HG03432 (cell line): ENCODE data around the gene C1orf174.

Experiments used
- ATAC-seq: cut with Tn5 transposase; IDR thresholded peaks from one replicate; pipeline ENCODE4 v1.9.1; 2021; ENCODE audit warnings: mild to moderate bottlenecking, moderate library complexity; ENCODE audit not compliant: unreplicated experiment

C1orf174 gene

DNA sequence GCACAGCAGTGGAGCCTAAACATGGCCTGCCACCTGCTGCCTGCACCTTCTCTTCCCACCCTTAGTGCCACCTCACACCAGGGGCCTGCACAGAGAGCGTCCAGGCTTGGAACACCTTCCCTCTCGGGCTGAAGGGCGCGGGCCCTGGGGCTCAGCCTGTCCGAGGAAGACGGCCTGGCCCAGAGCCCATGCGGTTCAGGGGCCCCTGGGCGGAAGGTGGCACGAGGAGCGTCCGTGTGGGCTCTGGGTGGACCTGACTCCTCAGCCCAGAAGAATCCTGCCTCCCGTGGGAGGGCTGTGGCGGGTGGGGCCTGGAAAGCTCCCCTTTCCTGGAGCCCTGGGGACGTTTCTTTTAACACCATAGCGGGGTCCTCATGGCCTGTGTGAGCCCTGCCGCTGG lies 23.4 kb downstream of the C1orf174 start:
- no peak for ATAC-seq

DNA sequence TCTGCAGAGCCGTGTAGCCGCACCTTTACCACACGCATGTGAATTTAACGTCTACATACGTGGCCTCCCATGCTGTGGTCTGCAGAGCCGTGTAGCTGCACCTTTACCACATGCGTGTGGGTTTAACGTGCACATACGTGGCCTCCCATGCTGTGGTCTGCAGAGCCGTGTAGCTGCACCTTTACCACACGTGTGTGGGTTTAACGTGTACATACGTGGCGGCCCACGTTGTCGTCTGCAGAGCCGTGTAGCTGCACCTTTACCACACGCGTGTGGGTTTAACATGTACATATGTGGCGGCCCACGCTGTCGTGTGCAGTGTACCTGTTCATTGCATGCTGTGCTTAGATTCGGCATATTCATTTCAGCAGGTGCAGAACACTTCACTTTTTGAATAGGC lies 25.3 kb downstream of the C1orf174 start:
- ATAC-seq: no peak

DNA sequence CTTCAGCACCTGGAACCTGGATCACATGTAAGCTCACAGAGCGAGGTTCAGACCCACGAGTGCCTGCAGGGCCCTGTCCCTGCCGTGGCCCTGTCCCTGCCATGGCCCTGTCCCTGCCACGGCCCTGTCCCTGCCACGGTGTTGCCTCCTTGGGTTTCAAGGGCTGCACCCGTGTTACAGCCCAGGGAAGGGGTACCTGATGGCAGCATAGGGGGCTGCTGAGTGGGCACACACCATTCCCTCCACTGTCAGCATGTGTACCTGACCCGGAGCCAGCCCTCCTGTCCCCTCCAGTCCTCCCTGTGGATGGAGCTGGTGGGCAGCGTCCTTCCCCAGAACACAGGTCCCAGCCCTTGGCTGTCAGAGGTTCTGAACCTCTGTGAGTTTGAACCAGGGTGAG lies 27.5 kb downstream of the C1orf174 start:
- ATAC-seq: no peak

DNA sequence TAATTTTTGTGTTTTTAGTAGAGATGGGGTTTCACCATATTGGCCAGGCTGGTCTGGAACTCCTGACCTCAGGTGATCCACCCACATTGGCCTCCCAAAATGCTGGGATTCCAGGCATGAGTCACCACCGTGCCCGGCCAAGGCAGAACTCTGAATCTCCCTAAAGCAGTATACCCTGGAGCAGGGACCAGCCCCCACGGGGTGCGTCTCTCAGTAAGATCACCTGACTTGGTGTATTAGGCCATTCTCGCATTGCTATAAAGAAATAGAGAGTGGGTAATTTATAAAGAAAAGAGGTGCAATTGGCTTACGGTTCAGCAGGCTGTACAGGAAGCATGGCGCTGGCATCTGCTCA lies 28.6 kb downstream of the C1orf174 start:
- ATAC-seq: no peak

DNA sequence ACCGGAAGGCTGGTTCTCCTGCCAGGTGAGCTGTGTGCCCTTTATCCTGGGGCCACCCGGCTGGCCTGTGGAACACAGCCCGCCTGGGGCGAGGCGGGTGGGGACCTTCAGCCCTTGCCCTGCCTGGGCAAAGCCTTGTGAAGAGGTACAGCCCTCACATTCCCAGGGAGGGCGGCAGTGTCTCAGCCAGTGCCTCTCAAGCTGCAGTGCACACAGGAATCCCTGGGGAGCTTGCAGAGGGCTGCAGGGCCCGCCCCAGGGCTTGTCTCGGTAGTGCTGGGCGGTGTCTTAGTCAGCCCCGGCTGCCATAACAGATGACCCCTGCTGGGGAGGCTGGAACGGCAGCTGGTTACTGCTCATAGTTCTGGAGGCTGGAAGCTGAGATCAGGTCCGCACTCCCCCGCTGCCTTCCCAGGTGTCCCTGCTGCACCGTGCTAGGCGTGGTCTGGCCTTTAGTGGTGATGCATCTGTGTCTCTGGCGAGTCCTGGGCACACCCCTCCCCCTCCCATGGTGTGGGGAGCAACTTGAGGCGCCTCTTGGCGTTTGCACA lies 30.2 kb downstream of the C1orf174 start:
- ATAC-seq: no peak

DNA sequence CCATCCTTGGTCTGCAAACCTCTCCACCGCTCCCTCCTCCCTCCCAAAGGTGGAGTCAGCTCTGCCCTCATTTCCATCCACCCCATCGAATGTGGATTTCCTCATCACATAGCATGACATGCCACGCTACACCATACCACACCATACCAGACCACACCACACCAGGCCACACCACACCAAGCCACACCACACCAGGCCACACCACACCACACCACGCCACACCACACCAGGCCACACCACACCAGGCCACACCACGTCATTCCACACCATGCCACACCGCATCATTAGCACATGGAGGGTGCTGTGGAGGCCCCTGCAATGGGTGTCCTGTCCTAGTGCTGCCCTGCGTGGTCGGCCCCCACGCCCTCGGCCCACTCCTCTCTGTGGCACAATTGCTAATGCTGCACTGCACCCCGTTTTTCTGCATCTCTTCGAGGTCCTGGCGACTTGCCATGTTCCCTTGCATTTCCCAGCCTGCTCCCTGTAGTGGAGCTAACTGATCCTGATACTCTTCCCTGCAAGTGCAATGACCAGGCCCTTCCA lies 31.5 kb downstream of the C1orf174 start:
- ATAC-seq: no peak

DNA sequence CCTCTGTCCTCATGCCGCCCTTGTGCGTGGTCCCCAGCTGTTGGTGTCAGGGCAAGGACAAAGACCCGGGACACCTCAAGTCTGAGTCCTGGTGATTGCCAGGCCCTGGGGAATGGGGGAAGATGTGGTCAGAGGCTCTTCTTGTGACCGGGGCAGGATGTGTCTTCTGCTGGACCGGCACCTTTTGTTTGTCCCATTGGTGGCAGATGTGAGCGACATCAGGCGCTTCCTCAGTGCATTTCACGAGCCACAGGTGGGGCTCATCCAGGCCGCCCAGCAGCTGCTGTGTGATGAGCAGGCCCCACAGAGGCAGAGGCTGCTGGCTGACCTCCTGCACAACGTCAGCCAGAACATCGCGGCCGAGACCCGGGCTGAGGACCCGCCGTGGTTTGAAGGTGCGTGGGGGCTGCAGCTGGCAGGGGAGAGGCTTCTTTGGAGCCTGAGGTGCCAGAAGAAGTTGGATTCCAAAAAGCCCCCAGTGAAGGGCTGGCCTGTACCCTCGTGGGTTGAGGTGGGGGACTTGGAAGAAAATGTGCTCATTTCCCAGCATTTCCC lies 34.4 kb downstream of the C1orf174 start:
- ATAC-seq: no peak

DNA sequence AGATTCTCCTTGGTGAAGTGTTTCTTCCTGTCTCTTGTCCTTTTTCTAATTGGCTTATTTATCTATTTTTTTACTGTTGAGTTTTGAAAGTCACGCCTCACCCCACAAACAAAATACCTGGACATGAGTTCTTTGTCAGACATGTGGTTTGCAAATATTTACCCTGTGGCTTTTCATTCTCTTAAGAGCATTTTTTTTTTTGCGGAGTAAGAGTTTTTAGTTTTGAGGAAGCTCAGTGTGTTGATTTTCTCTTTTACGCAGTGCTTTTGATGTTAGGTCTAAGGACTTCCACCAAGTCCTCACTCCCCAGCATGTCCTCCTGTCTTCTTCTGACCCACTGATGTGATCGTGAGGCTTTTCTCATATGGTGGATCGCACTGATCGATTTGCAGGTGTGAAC lies 35.2 kb downstream of the C1orf174 start:
- ATAC-seq: no peak

DNA sequence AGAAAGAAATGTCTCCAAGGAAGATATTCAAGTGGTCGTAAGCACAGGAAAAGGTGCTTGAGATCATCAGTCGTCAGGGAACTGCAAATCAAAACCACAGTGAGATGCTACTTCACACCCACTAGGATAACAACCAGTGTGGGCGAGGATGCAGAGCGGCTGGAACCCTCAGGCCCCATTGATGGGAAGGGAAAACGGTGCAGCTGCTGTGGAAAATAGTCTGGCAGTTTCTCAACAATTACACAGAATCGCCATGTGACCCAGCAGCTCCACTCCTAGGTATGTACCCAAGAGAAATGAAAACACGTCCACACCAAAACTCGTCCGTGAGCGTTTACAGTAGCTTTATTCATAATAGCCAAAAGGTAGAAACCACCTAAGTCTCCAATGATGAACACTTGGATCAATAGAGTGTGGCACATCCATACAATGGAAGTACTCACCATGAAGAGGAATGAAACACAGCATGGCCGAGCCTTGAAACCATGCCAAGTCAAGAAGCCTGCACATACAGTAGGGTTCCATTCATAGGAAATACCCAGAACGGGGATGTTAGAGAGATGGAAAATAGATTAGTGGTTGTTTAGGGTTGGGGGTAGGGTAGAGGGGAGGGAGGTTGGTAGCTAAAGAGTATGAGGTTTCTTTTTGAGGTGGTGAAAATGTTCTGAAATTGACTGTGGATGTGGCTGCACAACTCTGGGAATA lies 36.7 kb downstream of the C1orf174 start:
- ATAC-seq: no peak

DNA sequence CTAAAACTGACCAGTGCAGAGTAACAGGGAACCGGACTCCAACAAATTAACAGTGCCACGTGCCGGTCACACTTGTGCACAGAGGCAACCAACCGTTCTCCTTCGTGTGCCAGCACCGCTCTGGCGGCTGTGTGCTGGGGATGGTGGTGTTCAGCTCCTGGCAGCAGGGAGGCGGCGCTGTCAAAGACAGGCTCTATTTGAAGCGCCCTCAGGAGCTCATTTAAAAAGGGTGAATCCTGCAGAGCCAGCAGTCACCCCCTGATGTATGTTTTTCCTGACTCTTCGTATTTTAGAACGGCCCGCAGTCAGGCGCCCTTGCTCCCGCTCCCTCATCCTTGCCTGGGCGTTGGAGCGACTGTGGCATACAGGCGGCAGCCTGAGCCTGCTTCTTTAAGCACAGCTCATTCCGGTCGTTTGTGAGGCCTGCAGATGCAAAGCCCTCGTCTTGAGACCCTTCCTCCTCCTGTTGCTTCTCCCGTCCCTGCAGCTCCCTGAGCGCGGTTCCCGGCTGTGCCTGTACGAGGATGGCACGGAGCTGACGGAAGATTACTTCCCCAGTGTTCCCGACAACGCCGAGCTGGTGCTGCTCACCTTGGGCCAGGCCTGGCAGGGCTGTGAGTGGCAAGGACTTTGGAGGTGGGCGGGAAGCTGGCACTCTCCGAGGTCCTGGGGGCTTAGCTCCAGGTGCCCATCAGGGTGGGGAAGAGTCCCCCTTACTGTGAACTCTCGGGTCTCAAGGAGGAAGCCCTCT lies 41.7 kb downstream of the C1orf174 start:
- no peak for ATAC-seq

DNA sequence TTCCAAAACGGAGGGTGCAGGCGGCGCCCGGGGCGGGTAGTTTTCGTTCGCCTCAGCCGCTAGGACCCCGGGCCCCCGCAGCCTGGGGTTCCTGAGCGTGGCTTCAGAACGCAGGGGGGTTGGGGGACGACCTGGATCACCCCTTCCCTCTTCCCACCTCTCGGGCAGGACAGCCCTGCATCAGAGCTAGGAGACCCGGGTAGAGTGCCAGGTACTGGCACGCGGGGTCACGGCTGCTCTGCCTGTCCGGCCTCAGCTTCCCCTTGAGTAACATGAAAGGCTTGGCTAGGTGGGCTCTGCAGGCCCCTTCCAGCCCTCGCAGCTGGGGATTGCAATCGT lies 42.3 kb downstream of the C1orf174 start:
- no peak for ATAC-seq

DNA sequence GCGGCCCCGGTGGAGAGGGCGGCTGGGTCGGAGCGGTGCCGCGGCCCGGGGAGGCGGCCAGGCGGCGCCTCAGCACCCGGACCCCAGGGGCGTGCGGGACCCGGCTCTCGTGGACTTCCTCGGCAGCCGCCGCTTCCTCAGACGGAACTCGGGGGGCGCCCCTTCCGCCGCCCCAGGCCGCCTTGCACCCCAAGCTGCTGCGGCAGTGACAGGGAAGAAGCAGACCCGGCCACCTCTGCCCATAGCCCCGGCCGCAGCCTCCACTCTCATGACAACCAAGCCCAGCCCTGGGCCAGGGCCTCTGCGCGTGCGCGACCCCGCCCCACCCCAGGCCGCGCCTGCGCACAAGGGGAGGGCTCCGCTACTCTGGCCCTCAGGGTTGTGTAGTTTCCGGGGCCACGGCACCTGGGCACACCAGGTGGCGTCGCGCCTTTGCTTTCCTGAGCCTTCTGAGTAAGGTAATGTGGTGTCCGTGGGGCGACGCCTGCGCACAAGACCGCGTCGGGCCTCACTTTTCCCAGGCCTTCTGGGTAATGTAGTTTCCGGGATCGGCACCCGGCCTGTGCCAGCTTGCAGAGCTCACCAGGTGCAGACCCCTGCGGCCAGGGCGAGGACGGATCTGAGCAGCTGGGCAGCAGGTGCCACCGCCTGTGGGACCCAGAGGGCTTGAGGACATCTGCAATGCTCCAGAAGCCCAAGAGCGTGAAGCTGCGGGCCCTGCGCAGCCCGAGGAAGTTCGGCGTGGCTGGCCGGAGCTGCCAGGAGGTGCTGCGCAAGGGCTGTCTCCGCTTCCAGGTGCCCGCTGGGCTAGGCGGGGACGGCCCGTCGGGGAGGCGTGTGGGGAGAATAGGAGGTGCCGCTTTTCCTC lies 42.9 kb downstream of the C1orf174 start, which contains the start of the genes CEP104 and DFFB:
TSS of gene CEP104 (minus strand) at position 289 of the 868 bp plus-strand sequence. CDS start 4,804 bp downstream, outside the sequence.
TSS of gene DFFB (plus strand) at position 554 of the 868 bp plus-strand sequence. CDS start at position 682, 128 bp downstream.
- peak; percentile 92 for ATAC-seq

DNA sequence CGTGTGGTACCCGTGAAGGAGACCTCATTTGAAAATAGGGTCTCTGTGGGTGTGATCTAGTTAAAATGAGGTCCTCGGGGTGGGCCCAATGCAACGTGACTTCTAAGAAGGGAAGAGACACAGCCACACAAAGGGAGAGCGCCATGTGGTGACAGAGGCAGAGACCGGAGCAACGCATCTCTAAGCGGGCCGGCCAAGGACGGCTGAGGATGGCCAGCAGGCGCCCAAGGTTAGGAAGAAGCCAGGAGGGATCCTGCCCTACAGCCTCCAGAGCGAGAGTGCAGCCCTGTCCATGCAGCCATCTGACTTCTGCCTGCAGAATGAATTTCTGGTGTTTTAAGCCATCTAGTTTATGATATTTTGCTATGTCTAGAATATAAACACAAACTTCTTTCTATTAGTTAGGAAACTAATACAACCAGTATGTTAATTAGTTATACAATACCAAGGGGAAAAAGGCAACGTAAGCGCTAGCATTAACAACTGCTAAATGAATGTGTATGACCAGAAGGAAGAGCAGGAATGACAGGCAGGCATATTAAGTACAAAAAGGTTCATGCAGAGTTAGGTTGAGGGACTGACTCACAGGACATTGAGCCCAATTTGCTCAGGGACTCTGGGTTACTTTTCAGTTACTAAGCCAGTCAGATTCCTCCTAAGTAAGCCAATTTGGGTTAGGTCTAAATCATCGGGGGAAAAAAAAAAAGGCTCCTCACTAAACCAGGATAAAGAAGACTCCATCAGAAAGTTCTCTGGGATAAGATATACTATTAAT lies 47.2 kb downstream of the C1orf174 start:
- ATAC-seq: no peak

DNA sequence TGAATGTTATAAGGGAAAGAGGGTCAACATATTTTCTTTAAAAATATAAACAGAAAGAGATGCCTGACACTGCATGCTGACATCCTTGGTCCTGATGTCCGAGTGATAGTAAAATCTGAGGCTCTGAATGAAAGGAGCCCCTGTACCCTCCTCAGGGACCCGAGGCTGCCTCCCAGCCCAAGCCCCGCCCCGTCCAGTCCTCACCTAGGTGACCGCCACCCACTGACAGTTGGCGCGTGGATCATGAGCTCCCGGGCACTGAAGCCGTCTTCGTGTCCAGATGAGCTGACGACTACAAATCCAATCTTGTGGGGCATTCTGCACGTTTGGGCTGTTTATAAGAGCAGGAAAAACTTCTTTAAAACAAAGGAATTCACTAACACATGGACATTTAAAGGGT lies 48.0 kb downstream of the C1orf174 start:
- ATAC-seq: no peak

DNA sequence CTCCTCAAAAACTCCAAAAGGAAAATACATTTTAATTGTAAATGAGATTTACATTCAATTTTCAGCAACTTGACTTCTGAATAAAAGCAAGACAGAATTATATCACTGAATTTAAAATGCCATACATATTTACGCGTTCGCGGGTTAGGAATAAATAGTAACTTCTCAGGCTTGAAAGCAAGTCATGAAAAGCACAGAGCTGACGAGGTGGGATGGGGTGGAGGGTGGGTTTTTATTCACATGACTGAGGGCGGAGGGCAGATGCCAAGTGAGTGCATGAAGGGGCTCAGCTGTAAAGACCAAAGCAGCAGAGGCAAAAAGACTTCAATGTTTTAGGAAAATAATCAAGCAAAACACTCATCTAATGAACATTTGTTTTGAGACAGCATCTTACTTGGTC lies 48.8 kb downstream of the C1orf174 start:
- no peak for ATAC-seq

DNA sequence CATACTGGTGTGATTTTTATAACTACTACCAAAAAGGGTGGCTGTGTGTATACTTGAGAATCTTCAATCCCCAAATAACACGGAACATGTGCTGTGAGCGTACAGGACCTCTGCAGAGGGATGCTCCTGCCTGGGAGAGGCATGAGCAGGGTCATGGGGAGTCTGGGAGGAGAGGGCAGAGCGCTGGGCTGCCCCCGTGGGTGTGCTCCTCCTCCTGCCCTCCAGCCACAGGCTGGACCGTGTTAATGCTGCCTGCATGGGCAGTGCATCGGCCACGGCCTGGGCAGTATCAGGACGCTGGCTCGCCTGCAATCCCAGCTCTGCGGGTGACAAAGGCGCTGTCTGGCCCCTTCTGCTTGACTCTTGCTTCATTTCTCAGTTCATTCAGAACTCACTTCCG lies 49.2 kb downstream of the C1orf174 start:
- ATAC-seq: no peak

DNA sequence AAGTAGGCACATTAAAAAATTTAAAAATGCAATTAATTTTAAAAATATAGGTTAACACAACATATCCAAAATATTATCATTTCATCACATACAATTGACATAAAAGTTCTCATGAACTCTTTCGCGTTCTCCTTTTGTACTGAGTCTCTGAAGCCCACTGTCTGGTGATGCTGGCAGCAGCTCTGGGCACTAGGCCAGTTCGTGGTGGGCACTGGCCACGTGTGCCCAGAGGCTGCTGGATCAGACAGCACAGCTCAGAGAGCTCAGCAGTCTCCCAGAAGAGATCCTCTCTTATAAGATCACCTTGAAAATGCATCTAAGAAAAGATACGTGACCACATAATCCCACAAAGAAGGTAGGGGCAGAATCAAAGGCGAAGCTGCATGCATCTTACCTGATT lies 53.0 kb downstream of the C1orf174 start:
- no peak for ATAC-seq

DNA sequence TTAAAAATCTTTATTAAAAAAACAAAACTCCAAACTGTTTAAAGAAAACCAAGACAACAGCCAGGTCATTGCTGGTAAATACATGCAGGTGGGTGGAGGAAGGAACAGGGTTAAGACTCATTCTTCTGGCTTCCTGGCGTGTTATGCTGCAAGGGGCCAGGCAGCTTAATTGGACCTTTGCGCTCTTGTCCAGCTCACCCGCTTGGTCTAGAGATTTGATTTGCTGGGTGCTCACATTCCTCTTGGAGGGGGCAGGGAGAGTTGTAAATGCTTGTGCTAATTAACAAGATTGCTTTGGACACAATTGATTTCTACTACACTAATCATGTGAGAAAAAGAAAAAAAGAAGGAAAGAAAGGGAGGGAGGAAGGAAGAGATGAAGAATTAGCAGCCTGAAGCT lies 53.5 kb downstream of the C1orf174 start:
- ATAC-seq: no peak

DNA sequence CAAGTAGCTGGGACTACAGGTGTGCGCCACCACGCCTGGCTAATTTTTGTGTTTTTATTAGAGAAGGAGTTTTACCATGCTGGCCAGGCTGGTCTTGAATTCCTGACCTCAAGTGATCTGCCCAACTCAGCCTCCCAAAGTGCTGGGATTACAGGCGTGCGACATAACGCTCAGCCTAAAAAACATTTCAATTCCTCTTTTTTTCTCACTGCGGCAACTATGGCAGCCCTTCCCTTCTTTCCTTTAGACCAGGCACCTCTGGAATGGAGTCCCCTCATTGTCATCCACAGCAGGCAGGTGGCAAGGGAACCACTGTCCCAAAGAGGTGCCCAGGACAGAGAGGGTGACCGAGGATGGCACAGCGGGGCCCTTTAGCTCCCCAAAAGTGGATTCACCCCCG lies 57.2 kb downstream of the C1orf174 start:
- ATAC-seq: no peak

DNA sequence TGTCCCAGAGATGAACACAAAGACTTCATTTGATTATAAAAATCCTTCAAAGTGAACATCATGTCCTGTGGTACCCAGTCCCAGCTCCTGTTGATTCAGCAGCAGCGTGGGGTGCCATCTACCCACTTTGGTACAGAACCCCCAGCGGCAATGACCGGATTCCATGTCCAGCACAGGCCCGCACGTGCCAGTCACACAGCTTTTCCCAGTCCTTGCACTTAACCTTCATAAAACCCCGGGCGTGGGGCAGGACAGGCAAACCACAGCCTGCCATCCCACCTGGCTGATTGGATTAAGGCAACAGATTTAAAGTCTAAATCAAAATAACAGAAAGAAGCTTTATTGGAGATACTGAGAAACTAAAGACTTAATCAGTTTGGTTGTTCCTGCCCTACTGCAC lies 58.6 kb downstream of the C1orf174 start:
- no peak for ATAC-seq
